ENCODE data around the gene GRIK4.

GRIK4 gene

DNA sequence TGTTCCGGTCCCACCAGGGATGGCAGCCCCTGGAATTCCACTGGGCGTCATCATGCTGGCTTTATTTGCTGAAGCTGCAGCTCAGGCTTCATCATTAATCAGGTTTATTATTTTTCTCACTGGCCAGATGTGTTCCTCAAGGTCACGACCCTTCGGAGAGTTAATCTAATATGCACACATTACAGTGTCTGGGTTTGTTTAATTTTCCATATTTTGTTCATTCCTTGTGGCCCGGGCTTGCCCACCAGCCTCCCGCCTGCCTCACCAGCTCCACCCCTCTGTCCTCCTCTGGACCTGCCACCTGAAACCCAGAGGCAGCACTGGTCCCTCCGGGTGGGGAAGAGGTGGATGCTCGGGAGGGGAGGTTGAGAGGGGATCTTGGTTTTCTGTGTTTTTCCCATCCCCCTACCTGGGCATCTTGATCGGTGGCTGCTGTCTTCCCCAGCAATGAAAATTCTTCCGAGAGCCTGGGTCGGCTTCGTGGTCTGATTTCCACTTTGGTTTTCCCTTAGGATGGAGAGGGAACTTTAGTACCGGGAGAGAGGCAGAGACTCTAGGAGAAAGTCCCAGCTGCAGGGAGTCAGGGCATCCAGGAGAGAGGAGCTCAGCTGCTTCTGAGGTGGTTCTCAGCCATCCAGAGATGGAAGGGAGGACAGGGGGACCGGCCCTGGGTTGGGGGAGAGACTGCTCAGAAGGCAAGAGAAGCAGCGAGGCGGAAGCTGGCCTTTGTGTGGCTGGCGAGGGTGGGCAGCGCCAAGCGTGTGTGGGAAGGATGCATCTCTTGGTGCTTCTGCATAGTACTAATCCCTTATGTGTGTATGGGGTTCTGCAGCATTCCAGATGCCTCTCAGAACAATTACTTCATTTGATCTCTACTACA, 2.1 kb downstream of the GRIK4 start:
- no peaks in the 10 kb centered on the region for H3K4me1 ChIP-seq (ENCODE audit: control insufficient read depth, insufficient read depth, low read length)
- no peak overlapping the region for H3K4me3 ChIP-seq (ENCODE audit: low read length)
- no peak overlapping the region for H3K27ac ChIP-seq (ENCODE audit: low read depth, low read length)
- peaks cover 10% of the 10 kb centered on the region for H3K27me3 ChIP-seq (ENCODE audit: control insufficient read depth, insufficient read depth, low read length)
- no peaks in the 10 kb centered on the region for H3K36me3 ChIP-seq (ENCODE audit: control insufficient read depth, insufficient read depth, low read length)
- no peak overlapping the region for H3K9ac ChIP-seq (ENCODE audit: low read length)

GRCh38 chr11:120514541-120515121, 3.1 kb downstream of the GRIK4 start:
- H3K4me3 ChIP-seq (ENCODE audit: low read length): no peak overlapping the region
- no peak overlapping the region for H3K27ac ChIP-seq (ENCODE audit: low read depth, low read length)
- H3K4me1 ChIP-seq (ENCODE audit: control insufficient read depth, insufficient read depth, low read length): no peaks in the 10 kb centered on the region
- H3K27me3 ChIP-seq (ENCODE audit: control insufficient read depth, insufficient read depth, low read length): peaks cover 9% of the 10 kb centered on the region
- H3K9ac ChIP-seq (ENCODE audit: low read length): no peak overlapping the region
- no peaks in the 10 kb centered on the region for H3K36me3 ChIP-seq (ENCODE audit: control insufficient read depth, insufficient read depth, low read length)

GRCh38 chr11:120515186-120515723, 3.7 kb downstream of the GRIK4 start:
- Histone ChIP-seq H3K4me3 (ENCODE audit: low read length) (no peak overlapping the region), H3K4me1 (ENCODE audit: control insufficient read depth, insufficient read depth, low read length) (no peaks in the 10 kb centered on the region), H3K27me3 (ENCODE audit: control insufficient read depth, insufficient read depth, low read length) (peaks cover 9% of the 10 kb centered on the region), H3K27ac (ENCODE audit: low read depth, low read length) (no peak overlapping the region), H3K9ac (ENCODE audit: low read length) (no peak overlapping the region), H3K36me3 (ENCODE audit: control insufficient read depth, insufficient read depth, low read length) (no peaks in the 10 kb centered on the region)

DNA sequence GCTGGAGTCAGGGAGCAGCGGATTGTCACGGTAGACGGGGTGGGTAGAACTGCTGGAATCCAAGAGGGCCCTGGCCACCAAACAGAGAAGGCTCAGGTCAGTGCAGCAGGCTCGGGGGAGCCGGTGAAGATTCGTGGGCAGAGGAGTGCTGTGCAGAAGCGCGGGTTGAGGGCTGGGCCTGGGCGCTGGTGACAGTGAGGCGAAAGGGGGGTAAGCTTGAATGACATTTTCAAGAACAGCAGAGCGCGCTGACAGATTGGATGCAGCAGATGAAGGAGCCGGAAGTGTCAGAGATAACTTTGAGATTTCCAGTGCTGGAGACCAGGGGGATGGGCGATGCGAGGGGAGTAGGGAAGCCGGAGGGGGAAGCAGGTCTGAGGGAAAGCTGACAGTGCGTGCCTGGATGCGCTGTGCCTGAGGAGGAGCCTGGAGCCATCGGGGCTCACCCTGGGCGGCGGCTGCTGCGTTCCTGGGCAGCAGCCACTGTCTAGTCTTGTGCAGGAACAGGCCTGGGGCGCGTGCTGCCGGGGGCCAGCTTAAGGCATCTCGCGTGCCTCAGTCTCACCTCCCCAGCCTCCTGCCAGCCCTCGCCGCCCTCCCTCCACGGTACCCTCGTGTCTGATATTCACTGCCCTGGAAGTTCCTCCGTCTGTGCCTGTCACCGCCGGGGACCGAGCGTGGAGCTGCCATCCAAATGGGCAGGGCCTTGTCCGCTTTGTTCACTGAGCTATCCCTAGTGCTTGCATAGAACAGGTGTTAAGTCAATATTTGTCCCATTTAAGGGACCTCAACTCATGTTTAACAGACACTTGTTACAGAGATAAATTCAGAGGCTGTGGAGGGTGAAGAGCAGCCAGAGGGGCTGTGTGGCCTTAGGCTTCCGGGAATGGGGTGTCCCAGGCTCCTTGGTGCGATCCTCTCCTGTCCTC, 5.2 kb downstream of the GRIK4 start:
- H3K4me1 ChIP-seq (ENCODE audit: control insufficient read depth, insufficient read depth, low read length): no peaks in the 10 kb centered on the region
- H3K36me3 ChIP-seq (ENCODE audit: control insufficient read depth, insufficient read depth, low read length): no peaks in the 10 kb centered on the region
- H3K4me3 ChIP-seq (ENCODE audit: low read length): no peak overlapping the region
- H3K27me3 ChIP-seq (ENCODE audit: control insufficient read depth, insufficient read depth, low read length): peaks cover 9% of the 10 kb centered on the region
- H3K27ac ChIP-seq (ENCODE audit: low read depth, low read length): no peak overlapping the region
- H3K9ac ChIP-seq (ENCODE audit: low read length): no peak overlapping the region

GRCh38 chr11:120517390-120517761, 5.8 kb downstream of the GRIK4 start:
- H3K27me3 ChIP-seq (ENCODE audit: control insufficient read depth, insufficient read depth, low read length): peaks cover 9% of the 10 kb centered on the region
- no peak overlapping the region for H3K27ac ChIP-seq (ENCODE audit: low read depth, low read length)
- H3K9ac ChIP-seq (ENCODE audit: low read length): no peak overlapping the region
- no peaks in the 10 kb centered on the region for H3K36me3 ChIP-seq (ENCODE audit: control insufficient read depth, insufficient read depth, low read length)
- no peak overlapping the region for H3K4me3 ChIP-seq (ENCODE audit: low read length)
- H3K4me1 ChIP-seq (ENCODE audit: control insufficient read depth, insufficient read depth, low read length): no peaks in the 10 kb centered on the region

GRCh38 chr11:120517801-120518291, 6.3 kb downstream of the GRIK4 start:
- Histone ChIP-seq H3K4me3 (ENCODE audit: low read length) (no peak overlapping the region), H3K27me3 (ENCODE audit: control insufficient read depth, insufficient read depth, low read length) (peaks cover 9% of the 10 kb centered on the region), H3K4me1 (ENCODE audit: control insufficient read depth, insufficient read depth, low read length) (no peaks in the 10 kb centered on the region), H3K36me3 (ENCODE audit: control insufficient read depth, insufficient read depth, low read length) (no peaks in the 10 kb centered on the region), H3K27ac (ENCODE audit: low read depth, low read length) (no peak overlapping the region), H3K9ac (ENCODE audit: low read length) (no peak overlapping the region)

- Histone ChIP-seq H3K36me3 (ENCODE audit: control insufficient read depth, insufficient read depth, low read length) (no peaks in the 10 kb centered on the region), H3K9ac (ENCODE audit: low read length) (no peak overlapping the region), H3K27me3 (ENCODE audit: control insufficient read depth, insufficient read depth, low read length) (peaks cover 9% of the 10 kb centered on the region), H3K4me3 (ENCODE audit: low read length) (no peak overlapping the region), H3K27ac (ENCODE audit: low read depth, low read length) (no peak overlapping the region), H3K4me1 (ENCODE audit: control insufficient read depth, insufficient read depth, low read length) (no peaks in the 10 kb centered on the region)
Observed at GRCh38 chr11:120518356-120518755, 6.8 kb downstream of the GRIK4 start.

DNA sequence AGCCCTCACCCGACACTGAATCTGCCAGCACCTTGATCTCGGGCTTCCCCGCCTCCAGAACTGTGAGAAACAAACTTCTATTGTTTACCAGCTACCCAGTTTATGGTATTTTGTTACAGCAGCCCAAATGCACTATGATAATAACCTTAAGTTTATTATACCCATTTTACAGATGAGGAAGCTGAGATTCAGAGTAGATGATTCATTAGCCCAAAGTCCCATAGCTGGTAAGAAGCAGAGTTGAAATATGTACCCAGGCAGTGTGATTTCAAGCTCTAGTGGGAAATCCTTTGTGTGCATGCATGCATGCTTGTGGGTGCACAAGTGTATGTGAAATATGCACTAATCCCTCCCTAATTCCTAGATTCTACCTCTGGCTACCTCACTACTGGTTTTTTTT, 7.9 kb downstream of the GRIK4 start:
- Histone ChIP-seq H3K27me3 (ENCODE audit: control insufficient read depth, insufficient read depth, low read length) (peaks cover 9% of the 10 kb centered on the region), H3K36me3 (ENCODE audit: control insufficient read depth, insufficient read depth, low read length) (no peaks in the 10 kb centered on the region), H3K4me3 (ENCODE audit: low read length) (no peak overlapping the region), H3K4me1 (ENCODE audit: control insufficient read depth, insufficient read depth, low read length) (no peaks in the 10 kb centered on the region), H3K9ac (ENCODE audit: low read length) (no peak overlapping the region), H3K27ac (ENCODE audit: low read depth, low read length) (no peak overlapping the region)

DNA sequence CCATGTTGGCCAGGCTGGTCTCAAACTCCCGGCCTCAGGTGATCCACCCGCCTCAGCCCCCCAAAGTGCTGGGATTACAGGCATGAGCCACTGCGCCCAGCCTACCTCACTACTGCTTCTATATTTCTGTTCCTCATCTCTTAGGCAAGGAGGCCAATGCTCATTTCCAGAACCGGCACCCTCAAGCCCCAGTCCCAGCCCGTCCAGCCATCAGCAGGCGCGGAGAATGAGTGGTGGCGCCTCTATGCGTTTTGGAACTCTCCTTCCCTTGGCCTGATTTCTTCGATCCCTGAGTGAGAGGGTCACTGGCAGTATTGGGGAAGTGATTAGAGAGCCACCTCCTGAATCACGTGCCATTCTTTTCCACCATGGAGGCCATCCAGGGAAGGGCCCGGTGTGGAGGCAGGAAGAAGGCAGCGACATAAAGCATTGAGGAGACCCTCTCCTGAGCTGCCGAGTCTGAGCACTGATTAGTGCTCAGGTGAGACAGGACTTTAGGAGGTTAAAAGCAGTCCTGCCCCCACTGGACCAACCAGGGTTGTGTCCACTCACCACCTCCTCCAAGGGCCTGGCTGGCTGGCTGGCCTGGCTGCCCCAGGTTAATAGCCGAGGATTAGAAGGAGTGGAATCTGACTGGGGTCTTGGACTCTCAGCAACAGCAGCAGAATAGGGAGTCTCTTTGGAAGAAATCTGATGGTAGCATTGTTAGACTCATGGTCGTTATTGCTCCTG, 8.7 kb downstream of the GRIK4 start:
- H3K4me1 ChIP-seq (ENCODE audit: control insufficient read depth, insufficient read depth, low read length): no peaks in the 10 kb centered on the region
- peaks cover 9% of the 10 kb centered on the region for H3K27me3 ChIP-seq (ENCODE audit: control insufficient read depth, insufficient read depth, low read length)
- H3K36me3 ChIP-seq (ENCODE audit: control insufficient read depth, insufficient read depth, low read length): no peaks in the 10 kb centered on the region
- H3K9ac ChIP-seq (ENCODE audit: low read length): no peak overlapping the region
- H3K4me3 ChIP-seq (ENCODE audit: low read length): no peak overlapping the region
- no peak overlapping the region for H3K27ac ChIP-seq (ENCODE audit: low read depth, low read length)

- H3K27me3 ChIP-seq (ENCODE audit: control insufficient read depth, insufficient read depth, low read length): peaks cover 7% of the 10 kb centered on the region
- no peak overlapping the region for H3K9ac ChIP-seq (ENCODE audit: low read length)
- H3K4me3 ChIP-seq (ENCODE audit: low read length): no peak overlapping the region
- no peak overlapping the region for H3K27ac ChIP-seq (ENCODE audit: low read depth, low read length)
- H3K4me1 ChIP-seq (ENCODE audit: control insufficient read depth, insufficient read depth, low read length): no peaks in the 10 kb centered on the region
- H3K36me3 ChIP-seq (ENCODE audit: control insufficient read depth, insufficient read depth, low read length): no peaks in the 10 kb centered on the region
Observed at GRCh38 chr11:120521176-120521575, 9.6 kb downstream of the GRIK4 start.

DNA sequence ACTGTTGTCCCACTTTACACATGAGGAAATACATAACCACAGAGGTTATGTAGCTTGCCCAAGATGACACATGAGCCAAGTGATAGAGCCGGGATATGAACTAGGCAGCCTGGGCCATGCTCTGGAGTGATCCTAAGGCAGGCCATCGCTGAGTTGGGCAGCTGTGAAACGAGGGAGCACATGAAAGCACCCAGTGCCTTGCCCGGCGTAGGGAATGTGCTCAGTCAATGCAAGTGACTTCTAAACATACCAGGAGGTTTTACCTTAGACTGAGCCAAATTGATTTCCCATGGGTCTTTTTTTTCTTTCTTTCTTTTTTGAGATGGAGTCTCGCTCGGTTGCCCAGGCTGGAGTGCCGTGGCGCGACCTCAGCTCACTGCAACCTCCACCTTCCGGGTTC, 10.5 kb downstream of the GRIK4 start:
- H3K36me3 ChIP-seq (ENCODE audit: control insufficient read depth, insufficient read depth, low read length): no peaks in the 10 kb centered on the region
- no peak overlapping the region for H3K4me3 ChIP-seq (ENCODE audit: low read length)
- no peak overlapping the region for H3K27ac ChIP-seq (ENCODE audit: low read depth, low read length)
- no peaks in the 10 kb centered on the region for H3K4me1 ChIP-seq (ENCODE audit: control insufficient read depth, insufficient read depth, low read length)
- H3K27me3 ChIP-seq (ENCODE audit: control insufficient read depth, insufficient read depth, low read length): no peaks in the 10 kb centered on the region
- H3K9ac ChIP-seq (ENCODE audit: low read length): no peak overlapping the region
